ENCODE results near the gene BAG3. TPM values are rescaled to one million over a fixed set of nuclear protein-coding genes. Genes with fewer than 3 reads are reported as not detected.
"Not testable (repeated sequence)": the region's sequence is repeated elsewhere in the genome, so short reads cannot be mapped to it uniquely, and the experiment has no call there.

Gene BAG3
- total RNA-seq, 4 donors from 2014 or later, result 337 to 626 (median 393) TPM

DNA sequence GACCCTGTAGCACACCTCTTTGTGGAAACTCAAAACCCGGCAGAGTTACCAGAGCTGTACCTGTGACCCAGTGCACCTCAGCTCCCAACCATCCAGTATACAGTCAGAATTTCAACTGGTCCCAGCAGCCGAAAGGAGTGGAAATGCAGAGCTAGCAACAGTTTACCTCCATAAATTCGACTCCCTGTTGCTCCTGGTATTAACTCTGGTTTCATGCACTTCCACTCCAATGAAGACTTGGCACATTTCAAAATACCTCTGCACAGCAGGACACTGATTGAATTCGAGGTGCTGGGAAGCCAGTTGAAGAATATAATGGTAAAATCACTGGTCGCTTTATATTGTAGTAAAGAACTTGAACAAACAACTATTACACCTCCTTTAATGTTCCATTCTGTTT is 36.5 kb upstream of the BAG3 start:
- H3K9me3 ChIP-seq, result no peaks in the 10 kb centered on the region
- DNase-seq (no peak), ATAC-seq (no peak)
- H3K4me1 ChIP-seq, result peaks cover 11% of the 10 kb centered on the region in 2 donors
- TF ChIP-seq, protein P1, sequence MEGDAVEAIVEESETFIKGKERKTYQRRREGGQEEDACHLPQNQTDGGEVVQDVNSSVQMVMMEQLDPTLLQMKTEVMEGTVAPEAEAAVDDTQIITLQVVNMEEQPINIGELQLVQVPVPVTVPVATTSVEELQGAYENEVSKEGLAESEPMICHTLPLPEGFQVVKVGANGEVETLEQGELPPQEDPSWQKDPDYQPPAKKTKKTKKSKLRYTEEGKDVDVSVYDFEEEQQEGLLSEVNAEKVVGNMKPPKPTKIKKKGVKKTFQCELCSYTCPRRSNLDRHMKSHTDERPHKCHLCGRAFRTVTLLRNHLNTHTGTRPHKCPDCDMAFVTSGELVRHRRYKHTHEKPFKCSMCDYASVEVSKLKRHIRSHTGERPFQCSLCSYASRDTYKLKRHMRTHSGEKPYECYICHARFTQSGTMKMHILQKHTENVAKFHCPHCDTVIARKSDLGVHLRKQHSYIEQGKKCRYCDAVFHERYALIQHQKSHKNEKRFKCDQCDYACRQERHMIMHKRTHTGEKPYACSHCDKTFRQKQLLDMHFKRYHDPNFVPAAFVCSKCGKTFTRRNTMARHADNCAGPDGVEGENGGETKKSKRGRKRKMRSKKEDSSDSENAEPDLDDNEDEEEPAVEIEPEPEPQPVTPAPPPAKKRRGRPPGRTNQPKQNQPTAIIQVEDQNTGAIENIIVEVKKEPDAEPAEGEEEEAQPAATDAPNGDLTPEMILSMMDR (IDR thresholded peaks at IDR 0.05 in 4 of 5, conservative IDR thresholded peaks at IDR 0.05 in 1 of 5), result no peak
- TF ChIP-seq POLR2A (IDR thresholded peaks at IDR 0.05), result no peak
- intact Hi-C loops (cut with DNase I; ENCODE audit: low total_unique reads) (no loop called here), in situ Hi-C loops (cut with MboI; ENCODE audit: low sequenced_read_pairs in 4 of 4) (loop anchor here in 3 of 4 donors (25.0 kb wide), 3 partner anchors 98 to 248 kb away; partner anchors contain the start of genes MCMBP (in 2 of the 3) and INPP5F (in 1 of the 3))
- H3K36me3 ChIP-seq, result no peaks in the 10 kb centered on the region
- H3K4me3 ChIP-seq, result no peak overlapping the region
- no peak overlapping the region for H3K27ac ChIP-seq
- H3K27me3 ChIP-seq, result no peaks in the 10 kb centered on the region

DNA sequence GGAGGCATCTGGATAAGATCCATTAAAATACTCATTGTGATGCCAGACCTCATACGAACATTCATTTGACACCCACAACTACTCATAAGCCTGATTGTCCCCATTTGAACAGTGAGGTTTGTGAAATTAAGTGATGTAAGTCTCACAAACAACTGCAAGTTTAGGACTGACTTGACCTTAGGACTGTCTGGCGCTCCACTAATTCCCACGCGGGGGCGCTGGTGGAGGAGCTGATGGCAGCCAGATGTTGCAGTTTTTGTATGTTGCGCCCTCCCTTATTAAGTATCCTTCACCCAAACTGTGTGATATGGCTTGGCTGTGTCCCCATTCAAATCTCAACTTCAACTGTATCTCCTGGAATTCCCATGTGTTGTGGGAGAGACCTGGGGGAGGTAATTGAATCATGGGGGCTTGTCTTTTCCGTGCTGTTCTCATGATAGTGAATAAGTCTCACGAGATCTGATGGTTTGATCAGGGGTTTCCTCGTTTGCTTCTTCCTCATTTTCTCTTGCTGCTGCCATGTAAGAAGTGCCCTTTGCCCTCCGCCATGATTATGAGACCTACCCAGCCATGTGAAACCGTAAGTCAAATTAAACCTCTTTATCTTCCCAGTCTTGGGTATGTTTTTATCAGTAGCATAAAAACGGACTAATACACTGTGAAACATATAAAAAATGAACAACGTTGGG is 34.2 kb upstream of the BAG3 start:
- Histone ChIP-seq H3K27ac (no peak overlapping the region), H3K27me3 (no peaks in the 10 kb centered on the region), H3K4me1 (peaks cover 11 to 14% of the 10 kb centered on the region in 2 donors), H3K4me3 (no peak overlapping the region), H3K9me3 (no peaks in the 10 kb centered on the region), H3K36me3 (no peaks in the 10 kb centered on the region)
- no peak for ATAC-seq
- in situ Hi-C loops (cut with MboI; ENCODE audit: low sequenced_read_pairs in 4 of 4), result loop anchor here in 3 of 4 donors (25.0 kb wide), 3 partner anchors 95 to 245 kb away; partner anchors contain the start of genes MCMBP (in 2 of the 3) and INPP5F (in 1 of the 3)
- TF ChIP-seq, protein P1 (IDR thresholded peaks at IDR 0.05 in 4 of 5, conservative IDR thresholded peaks at IDR 0.05 in 1 of 5), result peak in 1 of 5 experiments; percentile 26
- TF ChIP-seq POLR2A (IDR thresholded peaks at IDR 0.05), result no peak
- intact Hi-C loops (cut with DNase I; ENCODE audit: low total_unique reads), result no loop called here
- DNase-seq, result no peak

DNA sequence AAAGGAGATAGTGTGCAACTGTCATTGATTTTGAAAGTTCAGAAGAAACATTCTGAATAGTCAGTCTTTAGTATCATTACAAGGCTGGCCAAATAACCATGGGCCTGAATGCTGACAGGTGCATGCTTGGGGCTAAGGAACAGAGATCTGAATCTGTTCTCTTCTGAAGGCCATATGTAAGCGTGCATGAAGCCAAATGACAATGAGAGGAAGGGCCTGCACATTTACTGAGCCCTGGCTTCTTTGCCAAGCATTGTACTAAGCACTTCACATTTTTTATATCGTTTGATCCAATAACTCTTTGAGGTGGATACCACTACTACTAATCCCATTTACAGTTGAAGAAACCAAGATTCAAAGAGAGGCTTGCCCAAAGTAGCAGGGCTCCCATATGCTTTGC is 32.0 kb upstream of the BAG3 start:
- peak in 1 of 2 donors; percentile 32 for ATAC-seq
- TF ChIP-seq POLR2A (IDR thresholded peaks at IDR 0.05), result no peak
- DNase-seq, result no peak
- H3K27ac ChIP-seq, result peak overlapping the region in 1 of 4 donors; percentile 36
- no peaks in the 10 kb centered on the region for H3K36me3 ChIP-seq
- no peaks in the 10 kb centered on the region for H3K9me3 ChIP-seq
- H3K4me3 ChIP-seq, result no peak overlapping the region
- no peaks in the 10 kb centered on the region for H3K27me3 ChIP-seq
- intact Hi-C loops (cut with DNase I; ENCODE audit: low total_unique reads) (no loop called here), in situ Hi-C loops (cut with MboI; ENCODE audit: low sequenced_read_pairs in 4 of 4) (loop anchor here in 3 of 4 donors (25.0 kb wide), 3 partner anchors 93 to 243 kb away; partner anchors contain the start of genes MCMBP (in 2 of the 3) and INPP5F (in 1 of the 3))
- peaks cover 11 to 14% of the 10 kb centered on the region in 2 donors for H3K4me1 ChIP-seq

DNA sequence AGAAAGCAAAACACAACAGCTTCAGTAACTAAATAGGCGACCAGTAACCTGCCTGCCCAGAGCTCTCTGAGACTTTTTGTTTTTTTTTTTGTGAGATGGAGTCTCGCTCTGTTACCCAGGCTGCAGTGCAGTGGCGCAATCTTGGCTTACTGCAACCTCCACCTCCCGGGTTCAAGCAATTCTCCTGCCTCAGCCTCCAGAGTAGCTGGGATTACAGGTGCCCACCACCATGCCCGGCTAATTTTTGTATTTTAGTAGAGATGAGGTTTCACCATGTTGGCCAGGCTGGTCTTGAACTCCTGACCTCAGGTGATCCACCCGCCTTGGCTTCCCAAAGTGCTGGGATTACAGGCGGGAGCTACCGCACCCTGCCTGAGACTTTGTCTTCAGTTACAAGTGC is 31.4 kb upstream of the BAG3 start:
- H3K27me3 ChIP-seq; ATAC-seq; H3K4me3 ChIP-seq; H3K36me3 ChIP-seq; DNase-seq; intact Hi-C loops (cut with DNase I; ENCODE audit: low total_unique reads); H3K9me3 ChIP-seq: not testable (repeated sequence)
- Histone ChIP-seq H3K27ac (peak overlapping the region in 1 of 4 donors; percentile 21), H3K4me1 (peaks cover 11 to 14% of the 10 kb centered on the region in 2 donors)
- in situ Hi-C loops (cut with MboI; ENCODE audit: low sequenced_read_pairs in 4 of 4), result loop anchor here in 3 of 4 donors (25.0 kb wide), 3 partner anchors 92 to 242 kb away; partner anchors contain the start of genes MCMBP (in 2 of the 3) and INPP5F (in 1 of the 3)

DNA sequence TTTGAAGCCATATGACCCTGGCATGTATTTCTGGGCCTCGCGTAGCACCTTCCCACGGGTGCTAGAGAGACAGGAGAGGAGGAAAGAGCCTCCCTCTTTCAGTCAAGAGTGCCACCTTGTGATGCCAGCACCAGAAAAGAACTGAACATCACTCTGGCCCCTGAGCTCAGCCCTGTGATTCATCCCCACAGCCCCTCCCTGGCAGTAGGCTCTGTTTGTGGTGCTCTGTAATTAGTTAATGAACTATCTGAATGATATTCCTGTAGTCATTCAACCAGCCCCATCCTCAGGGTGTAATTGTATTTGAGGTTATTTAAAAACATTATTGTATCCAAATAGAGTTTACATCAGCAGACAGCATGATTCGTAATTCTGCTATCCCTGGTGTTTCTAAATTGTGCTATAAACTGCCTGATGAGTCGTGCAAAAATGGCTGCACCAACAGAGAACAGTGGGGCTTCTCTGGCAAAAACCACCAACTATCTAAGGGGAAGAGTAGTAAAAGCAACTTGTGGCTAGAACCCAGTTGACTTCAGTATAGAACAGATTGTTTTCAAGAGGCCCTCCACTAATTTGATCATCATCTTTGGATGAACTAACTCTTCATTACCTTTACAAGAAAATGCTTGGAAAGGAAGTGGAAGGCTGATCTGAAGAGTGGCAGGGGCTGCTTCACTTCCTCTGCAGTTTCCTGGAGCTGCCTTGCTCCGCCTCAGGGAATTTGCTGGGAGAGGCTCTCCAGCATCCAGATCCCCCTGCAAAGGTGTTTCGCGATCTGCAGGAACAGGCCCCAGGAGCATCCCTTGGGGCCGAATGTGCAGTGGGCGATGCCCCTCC is 30.7 kb upstream of the BAG3 start:
- Histone ChIP-seq H3K27ac (peak overlapping the region in 1 of 4 donors; percentile 21), H3K4me1 (peaks cover 11 to 14% of the 10 kb centered on the region in 2 donors), H3K27me3 (no peaks in the 10 kb centered on the region), H3K36me3 (no peaks in the 10 kb centered on the region), H3K4me3 (no peak overlapping the region), H3K9me3 (no peaks in the 10 kb centered on the region)
- ATAC-seq (no peak), DNase-seq (no peak)
- in situ Hi-C loops (cut with MboI; ENCODE audit: low sequenced_read_pairs in 4 of 4), result loop anchor here in 3 of 4 donors (25.0 kb wide), 3 partner anchors 92 to 242 kb away; partner anchors contain the start of genes MCMBP (in 2 of the 3) and INPP5F (in 1 of the 3)
- no peak for TF ChIP-seq POLR2A (IDR thresholded peaks at IDR 0.05)
- TF ChIP-seq, protein P1 (IDR thresholded peaks at IDR 0.05 in 4 of 5, conservative IDR thresholded peaks at IDR 0.05 in 1 of 5), result no peak
- intact Hi-C loops (cut with DNase I; ENCODE audit: low total_unique reads), result no loop called here
